ENCODE measurements around the gene RNF130. TPM values are rescaled to one million over a fixed set of nuclear protein-coding genes. Genes with fewer than 3 reads are reported as not detected.

RNF130 gene
- total RNA-seq, 1 donor: 21.7 TPM

GRCh38 chr5:179955062-179955461, 116.5 kb downstream of the RNF130 start:
- TF ChIP-seq CTCF (IDR thresholded peaks at IDR 0.05; ENCODE audit: insufficient read depth, low read length): no peak
- DNase-seq (ENCODE audit: low read depth): no peak
- no peak overlapping the region for H3K4me3 ChIP-seq (ENCODE audit: low read depth, low read length)

GRCh38 chr5:179954434-179954833, 117.1 kb downstream of the RNF130 start:
- TF ChIP-seq CTCF (IDR thresholded peaks at IDR 0.05; ENCODE audit: insufficient read depth, low read length): no peak
- no peak overlapping the region for H3K4me3 ChIP-seq (ENCODE audit: low read depth, low read length)
- DNase-seq (ENCODE audit: low read depth): peak; percentile 14

- DNase-seq (ENCODE audit: low read depth): no peak
- H3K4me3 ChIP-seq (ENCODE audit: low read depth, low read length): no peak overlapping the region
- no peak for TF ChIP-seq CTCF (IDR thresholded peaks at IDR 0.05; ENCODE audit: insufficient read depth, low read length)
These were observed 117.6 kb downstream of the RNF130 start for GRCh38 chr5:179953987-179954386.

GRCh38 chr5:179936976-179937681, 134.4 kb downstream of the RNF130 start:
- DNase-seq (ENCODE audit: low read depth): no peak
- no peak overlapping the region for H3K4me3 ChIP-seq (ENCODE audit: low read depth, low read length)
- no peak for TF ChIP-seq CTCF (IDR thresholded peaks at IDR 0.05; ENCODE audit: insufficient read depth, low read length)

GRCh38 chr5:179930788-179931473, 140.6 kb downstream of the RNF130 start:
- H3K4me3 ChIP-seq (ENCODE audit: low read depth, low read length): no peak overlapping the region
- no peak for TF ChIP-seq CTCF (IDR thresholded peaks at IDR 0.05; ENCODE audit: insufficient read depth, low read length)
- no peak for DNase-seq (ENCODE audit: low read depth)

- no peak for TF ChIP-seq CTCF (IDR thresholded peaks at IDR 0.05; ENCODE audit: insufficient read depth, low read length)
- DNase-seq (ENCODE audit: low read depth): no peak
- H3K4me3 ChIP-seq (ENCODE audit: low read depth, low read length): no peak overlapping the region
These were observed 143.7 kb downstream of the RNF130 start for GRCh38 chr5:179927824-179928223.
